Inflammatory macrophage treated with lipopolysaccharide for 1 hour (primary cell): ENCODE results near the gene EDN1.

Source experiments
- DNase-seq, 2 donors: peaks; one replicate each; pipeline ENCODE4 v3.0.0-alpha.2; 2020 to 2022

Gene EDN1

DNA sequence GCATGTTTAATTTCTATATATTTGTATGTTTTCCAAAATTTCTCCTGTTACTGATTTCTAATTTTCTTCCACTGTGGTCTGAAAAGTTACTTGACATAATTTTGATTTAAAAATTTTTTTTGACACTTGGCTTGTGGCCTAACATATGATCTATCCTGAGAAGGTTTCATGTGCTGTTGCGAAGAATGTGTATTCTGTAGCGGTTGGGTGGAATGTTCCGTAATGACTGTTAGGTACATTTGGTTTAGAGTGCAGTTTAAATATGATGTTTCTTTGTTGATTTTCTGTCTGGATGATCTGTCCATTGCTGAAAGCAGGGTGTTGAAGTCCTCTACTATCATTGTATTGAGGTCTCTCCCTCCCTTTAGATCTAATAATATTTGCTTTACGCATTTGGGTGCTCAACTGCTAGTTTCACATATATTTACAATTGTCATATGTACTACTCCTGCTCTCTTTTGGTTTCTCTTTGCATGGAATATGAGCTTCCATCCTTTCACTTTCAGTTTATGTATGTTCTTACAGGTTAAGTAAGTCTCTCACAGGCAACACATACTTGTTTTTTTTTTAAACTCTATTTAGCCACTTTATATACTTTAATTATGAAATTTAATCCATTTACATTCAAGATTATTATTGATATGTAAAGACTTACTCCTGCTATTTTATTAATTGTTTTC is 19.5 kb upstream of the EDN1 start:
- peak in 1 of 2 donors; percentile 37 for DNase-seq

- no peak for DNase-seq
Observed at GRCh38 chr6:12271594-12271993, 18.6 kb upstream of the EDN1 start.

DNA sequence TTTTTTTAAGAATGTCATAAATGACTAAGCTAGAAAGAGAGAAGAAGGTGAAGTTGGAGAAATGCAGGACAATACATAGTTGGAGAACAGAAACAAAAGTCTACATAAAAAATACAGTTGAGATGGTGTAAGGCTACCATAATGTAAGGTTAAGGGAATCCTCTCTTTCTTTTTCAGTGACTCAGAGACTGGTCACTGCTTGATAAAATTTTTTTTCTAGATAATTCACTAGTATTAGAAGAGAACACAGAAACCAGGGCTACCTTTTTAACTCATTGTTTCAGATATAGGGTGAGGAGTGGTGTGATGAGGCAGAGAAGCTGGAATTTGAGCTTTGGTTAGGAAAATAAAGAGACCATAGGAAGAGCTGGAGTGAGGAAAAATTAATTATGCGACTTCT is 18.2 kb upstream of the EDN1 start:
- no peak for DNase-seq

DNA sequence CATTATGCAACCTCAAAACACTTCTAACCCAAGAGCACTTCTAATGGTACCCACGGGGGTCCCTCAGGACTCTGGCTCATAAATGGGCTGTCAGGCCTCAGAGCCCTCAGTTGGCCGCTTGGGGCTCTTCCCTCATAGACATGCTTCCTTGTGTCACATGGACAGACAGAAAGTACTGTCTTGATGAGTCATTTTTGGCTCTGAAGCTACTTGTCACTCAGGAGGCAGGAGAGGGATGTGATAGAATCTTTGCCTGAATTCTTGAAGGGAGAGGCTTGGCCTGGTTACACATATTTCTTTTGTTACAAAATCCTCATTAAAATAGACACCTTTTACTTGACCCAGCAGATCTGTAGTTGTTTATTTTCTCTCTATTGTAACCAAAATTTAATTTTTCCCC is 15.1 kb upstream of the EDN1 start:
- DNase-seq = peak; percentile 64 to 79

DNA sequence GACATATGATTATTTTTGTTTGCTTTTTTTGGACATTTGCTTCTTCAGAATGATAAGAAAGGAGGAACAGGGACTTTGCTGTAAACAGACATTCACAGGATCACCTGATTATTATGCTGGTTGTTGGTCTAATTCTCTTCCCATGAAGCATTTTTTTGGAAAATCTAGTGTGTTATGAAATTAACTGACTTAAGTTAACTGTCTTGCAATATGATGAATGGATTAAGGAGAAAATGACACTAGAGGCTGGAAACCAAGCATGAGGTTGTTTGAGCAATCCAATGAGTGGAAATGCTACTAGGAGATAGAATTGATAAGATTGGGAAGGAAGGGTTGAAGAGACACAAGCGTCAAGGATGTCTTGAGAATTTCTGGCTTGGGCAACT is 13.2 kb upstream of the EDN1 start:
- DNase-seq = peak; percentile 23 to 44

- peak; percentile 81 to 82 for DNase-seq
Observed at GRCh38 chr6:12277386-12277785, 12.8 kb upstream of the EDN1 start.

DNA sequence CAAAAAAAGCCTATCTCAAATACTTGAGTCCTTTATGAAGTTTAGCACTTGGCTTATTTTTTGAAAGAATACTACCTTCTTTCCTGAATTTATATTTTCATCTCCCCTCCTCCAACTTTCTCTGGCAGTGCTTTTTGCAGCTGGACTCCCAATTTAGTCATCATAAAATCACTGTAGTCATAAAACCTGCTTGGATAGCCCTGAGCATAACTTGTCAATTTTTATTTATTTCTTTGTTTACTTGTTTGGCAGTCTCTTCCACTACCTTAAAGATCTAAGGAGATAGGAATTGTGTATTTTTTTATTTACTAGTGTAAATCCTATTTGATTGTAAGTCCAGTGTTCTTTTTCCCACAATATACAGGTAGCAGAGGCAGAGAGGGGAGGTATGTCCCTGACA is 11.2 kb upstream of the EDN1 start:
- no peak for DNase-seq

- peak; percentile 55 to 59 for DNase-seq
Observed at GRCh38 chr6:12279322-12280091, 10.7 kb upstream of the EDN1 start.

GRCh38 chr6:12280458-12280857 is 9.7 kb upstream of the EDN1 start:
- no peak for DNase-seq

DNA sequence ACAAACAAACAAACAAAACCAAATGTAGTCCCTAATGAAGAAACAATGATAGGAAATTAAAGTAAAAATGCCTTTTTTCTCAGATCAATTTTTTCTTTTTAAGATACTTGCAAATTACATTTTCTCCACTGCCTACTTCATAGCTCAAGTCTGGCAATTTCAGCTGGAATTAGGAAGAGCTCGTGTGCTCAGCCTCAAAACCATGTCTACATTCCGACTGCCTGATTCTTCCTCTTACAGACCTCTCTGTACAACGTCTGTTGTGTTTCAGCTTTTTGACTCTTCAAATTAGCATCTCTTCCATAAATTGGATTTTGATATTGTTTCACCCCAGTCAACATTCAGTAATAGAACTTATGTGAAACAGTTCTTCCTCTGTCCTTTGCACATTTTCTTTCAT is 9.3 kb upstream of the EDN1 start:
- no peak for DNase-seq

DNA sequence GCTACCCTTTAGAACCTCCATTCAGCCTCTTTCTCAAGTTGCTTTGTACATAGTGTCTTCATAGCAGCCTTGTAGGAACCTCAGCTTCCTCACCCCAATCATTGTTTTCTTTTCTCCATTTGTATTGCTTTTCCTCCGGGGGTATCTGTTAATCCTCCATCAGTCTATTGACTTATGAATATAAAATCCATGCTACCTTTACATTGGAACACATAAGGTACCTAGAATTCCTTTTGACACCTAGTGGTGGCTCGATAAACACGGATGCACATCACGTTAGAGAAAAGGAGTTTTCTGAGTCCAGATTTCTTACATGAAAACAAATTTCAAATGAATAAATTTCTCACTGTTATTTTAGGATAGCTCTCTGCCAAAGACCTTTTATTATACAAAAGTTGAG is 6.3 kb upstream of the EDN1 start:
- DNase-seq = no peak

DNA sequence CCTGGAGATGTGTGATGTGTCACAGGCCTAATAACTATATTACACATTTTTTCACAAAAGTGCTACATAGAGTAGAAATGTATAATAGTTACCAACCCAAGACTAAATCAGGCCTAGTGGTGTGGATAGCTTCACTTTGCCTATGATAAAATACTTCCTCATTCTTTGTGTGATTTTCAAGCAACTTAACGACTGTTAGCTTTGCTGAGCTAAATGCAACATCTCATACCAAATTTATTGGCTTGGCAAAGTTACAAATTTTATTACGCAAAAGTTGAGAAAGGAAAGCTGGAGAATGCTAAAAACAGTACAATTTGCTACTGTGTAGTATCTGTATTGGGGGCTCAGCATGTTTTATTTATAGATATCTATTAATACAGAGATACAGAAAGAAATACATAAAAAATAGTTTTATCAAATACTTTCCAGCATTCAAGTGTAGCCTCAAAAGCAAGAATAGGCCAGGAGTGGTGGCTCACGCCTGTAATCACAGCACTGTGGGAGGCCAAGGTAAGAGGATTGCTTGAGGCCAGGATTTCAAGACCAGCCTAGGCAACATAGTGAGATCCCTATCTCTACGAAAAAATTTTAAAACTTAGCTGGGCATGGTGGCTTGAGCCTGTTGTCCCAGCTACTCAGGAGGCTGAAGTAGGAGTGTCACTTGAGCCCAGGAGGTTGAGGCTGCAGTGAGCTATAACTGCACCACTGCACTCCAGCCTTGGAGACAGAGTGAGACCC is 3.6 kb upstream of the EDN1 start:
- peak in 1 of 2 donors; percentile 49 for DNase-seq

DNA sequence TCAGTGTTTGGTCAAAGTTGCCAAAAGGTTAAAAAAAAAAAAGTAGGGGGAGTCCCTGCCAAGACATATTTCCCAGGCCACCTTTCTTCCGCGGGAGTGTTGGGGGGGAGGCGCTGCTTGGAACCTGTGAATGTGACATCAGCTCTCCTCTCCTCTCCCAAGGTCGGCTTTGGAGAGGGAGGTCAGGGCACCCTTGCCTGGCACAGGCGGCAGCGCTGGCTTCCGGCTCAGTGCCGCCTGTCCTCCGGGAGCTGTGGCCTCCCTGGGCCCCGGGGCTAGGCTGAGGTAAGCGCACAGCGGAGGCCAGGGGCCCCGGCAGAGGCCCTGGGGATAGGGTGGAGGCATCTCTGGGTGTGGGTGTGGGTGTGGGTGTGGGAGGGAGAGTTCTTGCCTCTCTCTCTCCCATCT is 1.9 kb upstream of the EDN1 start:
- DNase-seq = no peak

- DNase-seq = no peak
Observed at GRCh38 chr6:12288914-12289313, 1.2 kb upstream of the EDN1 start.

- peak; percentile 55 to 96 for DNase-seq
Observed at GRCh38 chr6:12289365-12289919, 719 bp upstream of the EDN1 start.

- DNase-seq = no peak
Observed at GRCh38 chr6:12291071-12291838, 1.1 kb downstream of the EDN1 start.

DNA sequence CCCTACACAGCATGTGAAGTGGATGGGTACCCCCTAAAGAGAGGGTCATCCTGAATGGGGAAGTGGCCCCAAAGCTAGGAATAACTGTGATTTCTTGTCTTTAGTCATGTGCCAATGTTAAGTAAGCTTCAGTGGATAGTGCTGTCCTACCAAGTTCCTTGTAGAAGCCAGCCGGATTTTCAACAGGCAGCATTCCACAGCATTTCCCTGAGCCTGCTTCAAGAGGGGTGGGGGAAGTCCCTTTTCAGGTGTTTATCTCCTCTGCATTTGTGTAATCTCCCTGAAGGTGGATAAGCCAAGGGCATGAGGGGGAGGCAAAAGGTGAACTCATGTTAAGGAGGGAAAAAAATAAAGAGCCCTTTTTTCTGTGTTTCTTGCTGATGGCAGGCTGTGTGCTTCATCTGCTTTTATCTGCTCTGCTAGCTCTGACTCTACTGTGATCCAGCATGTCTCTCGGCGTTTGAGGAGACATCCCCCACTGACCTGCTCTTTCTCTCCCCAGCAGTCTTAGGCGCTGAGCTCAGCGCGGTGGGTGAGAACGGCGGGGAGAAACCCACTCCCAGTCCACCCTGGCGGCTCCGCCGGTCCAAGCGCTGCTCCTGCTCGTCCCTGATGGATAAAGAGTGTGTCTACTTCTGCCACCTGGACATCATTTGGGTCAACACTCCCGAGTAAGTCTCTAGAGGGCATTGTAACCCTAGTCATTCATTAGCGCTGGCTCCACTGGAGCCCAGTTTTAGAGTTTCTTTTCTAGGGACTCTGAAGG is 1.9 kb downstream of the EDN1 start:
- peak; percentile 38 to 49 for DNase-seq

DNA sequence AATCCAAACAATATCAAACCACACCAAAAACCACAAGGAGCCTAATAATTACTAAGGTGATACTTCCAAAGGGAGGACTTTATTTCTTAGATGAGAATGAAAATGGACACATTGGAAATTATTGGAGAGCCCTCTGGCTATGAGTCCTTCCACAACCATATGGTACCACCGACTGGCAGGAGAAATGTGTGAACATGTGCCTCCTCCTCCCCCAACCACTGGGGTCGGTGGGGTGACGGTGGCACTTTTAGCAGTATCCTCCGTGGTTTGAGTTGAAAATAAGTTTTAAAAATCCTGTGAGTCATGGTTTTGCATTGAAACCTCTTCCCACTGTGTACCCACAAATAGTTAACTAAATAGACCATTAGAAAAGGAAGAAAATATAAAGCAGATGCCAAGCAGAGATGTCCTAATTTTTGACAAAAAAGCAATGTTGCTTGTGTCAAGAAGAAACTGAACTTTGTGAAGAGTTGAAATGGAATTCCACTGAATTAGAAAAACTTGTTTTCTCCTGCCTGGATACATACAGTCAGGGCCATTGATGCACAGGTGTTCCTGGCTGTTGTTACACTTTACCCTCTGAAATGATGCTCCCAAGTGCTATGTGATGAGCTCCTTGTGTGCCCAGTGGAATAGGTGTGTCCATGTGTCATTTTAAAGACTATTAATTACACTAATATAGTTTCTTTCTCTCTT is 3.2 kb downstream of the EDN1 start:
- no peak for DNase-seq

DNA sequence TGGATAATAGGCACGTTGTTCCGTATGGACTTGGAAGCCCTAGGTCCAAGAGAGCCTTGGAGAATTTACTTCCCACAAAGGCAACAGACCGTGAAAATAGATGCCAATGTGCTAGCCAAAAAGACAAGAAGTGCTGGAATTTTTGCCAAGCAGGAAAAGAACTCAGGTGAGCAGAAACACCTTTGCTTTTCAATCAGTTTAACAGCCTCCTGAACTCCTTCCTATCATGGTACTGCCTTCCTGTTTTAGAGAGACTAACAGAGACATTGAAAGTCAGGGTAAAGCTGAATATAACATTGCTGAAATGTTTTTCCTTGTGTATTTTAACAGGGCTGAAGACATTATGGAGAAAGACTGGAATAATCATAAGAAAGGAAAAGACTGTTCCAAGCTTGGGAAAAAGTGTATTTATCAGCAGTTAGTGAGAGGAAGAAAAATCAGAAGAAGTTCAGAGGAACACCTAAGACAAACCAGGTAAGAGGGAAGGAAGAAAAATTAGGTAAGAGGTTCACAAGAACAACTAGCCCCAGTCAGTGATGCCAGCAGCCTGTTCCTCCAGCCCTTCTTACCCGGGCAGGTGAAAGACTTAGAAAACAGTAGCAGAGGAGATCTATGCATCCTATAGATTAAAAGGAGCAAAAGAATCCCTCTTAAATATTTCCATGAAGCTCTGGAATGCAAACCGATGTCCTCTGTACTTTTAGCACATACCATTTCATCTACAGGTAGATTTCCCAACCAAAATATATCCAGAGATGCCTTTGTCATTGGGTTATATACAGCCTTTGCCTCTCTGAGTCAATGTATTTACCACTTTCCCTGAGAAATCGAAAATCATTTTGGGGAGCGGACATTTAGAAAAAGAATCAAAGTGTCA is 4.0 kb downstream of the EDN1 start:
- DNase-seq = no peak

- no peak for DNase-seq
Observed at GRCh38 chr6:12294851-12295536, 4.8 kb downstream of the EDN1 start.
